ENCODE results near the gene MRE11. TPM values are rescaled to one million over a fixed set of nuclear protein-coding genes. Genes with fewer than 3 reads are reported as not detected.
A peak's percentile ranks its signal among the peaks of the same experiment; 100 is the strongest.

Gene MRE11
- total and polyA plus RNA-seq, 9 donors, result 5.6 to 23.5 (median 18.4) TPM

DNA sequence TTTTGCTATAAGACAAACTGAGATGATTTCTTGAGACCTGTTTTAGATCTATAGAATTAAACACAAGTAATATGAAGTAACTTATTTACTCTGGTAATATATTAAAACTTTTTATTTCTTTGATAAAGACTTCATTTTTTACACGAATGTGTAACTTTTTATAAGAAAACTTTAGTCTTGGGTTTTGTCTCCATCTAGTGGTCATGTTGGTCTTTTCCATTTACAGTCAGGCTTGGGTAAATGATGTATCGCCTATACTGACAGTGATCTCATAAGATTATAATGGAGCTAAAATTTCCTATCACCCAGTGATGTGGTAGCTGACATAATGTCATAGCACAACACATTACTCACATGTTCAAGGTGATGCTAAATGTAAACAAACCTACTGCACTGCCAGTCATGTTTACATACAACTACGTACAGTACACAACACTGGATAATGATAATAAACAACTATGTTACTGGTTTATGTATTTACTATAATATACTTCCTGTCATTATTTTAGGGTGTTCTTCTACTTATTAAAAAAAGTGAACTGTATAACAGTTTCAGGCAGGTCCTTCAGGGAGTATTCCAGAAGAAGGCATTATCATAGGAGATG is 11.1 kb upstream of the MRE11 start:
- TF ChIP-seq CTCF (IDR thresholded peaks at IDR 0.05) (peak; percentile 51 to 64 (median 62)), EP300 (IDR thresholded peaks at IDR 0.05) (no peak)
- WGBS, 3 donors, result 2 to 10% (median 6%) methylated on average over 3 of the region's 3 CpGs
- H3K27me3 ChIP-seq, result no peaks in the 10 kb centered on the region
- H3K27ac ChIP-seq, result no peak overlapping the region
- H3K9me3 ChIP-seq, result no peaks in the 10 kb centered on the region
- no peaks in the 10 kb centered on the region for H3K36me3 ChIP-seq
- H3K4me3 ChIP-seq, result no peak overlapping the region
- DNase-seq, result no peak
- intact Hi-C loops (cut with DNase I), result loop anchor here in 2 of 4 donors (10.0 kb wide), 1 partner anchor 610 kb away; no protein-coding TSS in a partner anchor
- no peaks in the 10 kb centered on the region for H3K4me1 ChIP-seq (ENCODE audit: insufficient read depth)

DNA sequence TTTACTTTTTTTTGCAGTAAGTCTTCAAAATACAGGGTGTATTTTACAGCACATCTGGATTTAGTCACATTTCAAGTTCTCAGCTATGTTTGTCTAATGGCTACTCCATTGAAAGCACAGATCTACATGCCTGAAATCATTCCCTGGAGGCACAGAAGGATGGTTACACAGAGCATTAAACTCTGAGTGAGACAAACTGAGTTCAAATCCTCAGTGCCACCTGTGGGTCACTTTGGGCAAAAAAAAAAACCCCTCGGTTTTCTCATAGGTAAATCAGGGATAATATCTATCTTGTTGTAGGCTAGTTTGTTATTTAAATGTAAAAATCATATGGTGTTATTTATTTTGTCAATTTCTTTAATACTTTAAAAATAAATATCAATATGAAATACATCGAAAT is 7.9 kb upstream of the MRE11 start:
- WGBS, 3 donors, result 63 to 69% (median 69%) methylated on average over 2 of the region's 2 CpGs
- TF ChIP-seq CTCF (IDR thresholded peaks at IDR 0.05) (no peak), EP300 (IDR thresholded peaks at IDR 0.05) (no peak), POLR2A (IDR thresholded peaks at IDR 0.05) (no peak)
- no peaks in the 10 kb centered on the region for H3K9me3 ChIP-seq
- no peaks in the 10 kb centered on the region for H3K4me1 ChIP-seq (ENCODE audit: insufficient read depth)
- intact Hi-C loops (cut with DNase I), result loop anchor here in 2 of 4 donors (10.0 kb wide), 1 partner anchor 607 kb away; no protein-coding TSS in a partner anchor
- DNase-seq, result no peak
- H3K27ac ChIP-seq, result no peak overlapping the region
- H3K36me3 ChIP-seq, result no peaks in the 10 kb centered on the region
- no peak overlapping the region for H3K4me3 ChIP-seq
- H3K27me3 ChIP-seq, result no peaks in the 10 kb centered on the region

DNA sequence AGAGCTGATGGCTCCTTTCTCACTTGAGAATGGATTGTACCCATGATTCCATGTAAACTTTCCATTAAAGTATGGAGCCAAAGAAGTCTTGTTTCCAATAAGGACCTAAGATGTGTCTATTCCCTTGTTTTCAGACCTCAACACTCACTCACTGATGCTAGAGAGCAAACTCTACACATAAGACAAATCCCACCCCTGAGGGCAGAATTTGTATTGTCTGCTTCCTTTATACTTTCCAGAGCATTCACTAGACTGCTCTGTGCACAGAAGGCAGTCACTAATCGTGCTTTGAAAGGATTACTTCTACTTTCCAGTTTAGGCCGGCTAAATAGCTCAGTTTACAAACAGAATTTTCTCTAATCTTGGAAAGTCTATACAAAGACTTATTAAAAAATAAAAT is 6.5 kb upstream of the MRE11 start:
- 82 to 89% (median 86%) methylated on average over 2 of the region's 2 CpGs for WGBS, 3 donors

GRCh38 chr11:94494126-94494680 is 559 bp upstream of the MRE11 start:
- no peak for DNase-seq
- 1 to 4% (median 2%) methylated on average over 18 to 19 of the region's 19 CpGs for WGBS, 3 donors
- H3K27me3 ChIP-seq, result no peaks in the 10 kb centered on the region
- H3K4me3 ChIP-seq, result peak overlapping the region; percentile 92
- no peaks in the 10 kb centered on the region for H3K36me3 ChIP-seq
- no peaks in the 10 kb centered on the region for H3K9me3 ChIP-seq
- H3K27ac ChIP-seq, result peak overlapping the region in 1 of 2 donors; percentile 76
- intact Hi-C loops (cut with DNase I), result loop anchor here in 2 of 4 donors (10.0 kb wide), 2 partner anchors 369 to 599 kb away; partner anchors contain the start of gene PANX1 (in 1 of the 2)
- H3K4me1 ChIP-seq (ENCODE audit: insufficient read depth), result peaks cover 1% of the 10 kb centered on the region
- TF ChIP-seq EP300 (IDR thresholded peaks at IDR 0.05) (no peak), CTCF (IDR thresholded peaks at IDR 0.05) (no peak), POLR2A (IDR thresholded peaks at IDR 0.05) (no peak)

More for the DNA sequence above, 6.5 kb upstream of the MRE11 start:
- intact Hi-C loops (cut with DNase I), result loop anchor here in 2 of 4 donors (10.0 kb wide), 1 partner anchor 605 kb away; no protein-coding TSS in a partner anchor
- Histone ChIP-seq H3K9me3 (no peaks in the 10 kb centered on the region), H3K4me3 (no peak overlapping the region), H3K36me3 (no peaks in the 10 kb centered on the region), H3K4me1 (ENCODE audit: insufficient read depth) (no peaks in the 10 kb centered on the region), H3K27me3 (no peaks in the 10 kb centered on the region), H3K27ac (no peak overlapping the region)
- TF ChIP-seq EP300 (IDR thresholded peaks at IDR 0.05), result no peak
- TF ChIP-seq POLR2A (IDR thresholded peaks at IDR 0.05), result no peak
- TF ChIP-seq CTCF (IDR thresholded peaks at IDR 0.05), result no peak
- DNase-seq, result no peak
